Fibroblast of lung (primary cell): ENCODE measurements around the gene CNTNAP4.

Source experiments
- CTCF ChIP-seq, 2 donors: IDR thresholded peaks in 1 of 2; conservative IDR thresholded peaks in 1 of 2; 1 replicate in 1 of 2; 2 replicates in 1 of 2; pipeline ENCODE4 v1.5.1; 2011 to 2012; ENCODE audit warnings: low read length in 2 of 2, control low read depth in 1 of 2, inconsistent platforms in 1 of 2, low read depth in 1 of 2, mild to moderate bottlenecking in 1 of 2
- EZH2 ChIP-seq: IDR thresholded peaks from 2 replicates; pipeline ENCODE4 v1.5.1; 2012; ENCODE audit warnings: low read length, control low read depth, mild to moderate bottlenecking; ENCODE audit errors: missing control alignments

- TF ChIP-seq CTCF (conservative IDR thresholded peaks at IDR 0.05 in 1 of 2, IDR thresholded peaks at IDR 0.05 in 1 of 2; ENCODE audit: low read depth in 1 of 2, low read length in 2 of 2) (no peak), EZH2 (no peak)
Observed at GRCh38 chr16:76565542-76565941, 288.3 kb downstream of the CNTNAP4 start.
